Measurements from ENCODE around the gene GPR108.

DNA sequence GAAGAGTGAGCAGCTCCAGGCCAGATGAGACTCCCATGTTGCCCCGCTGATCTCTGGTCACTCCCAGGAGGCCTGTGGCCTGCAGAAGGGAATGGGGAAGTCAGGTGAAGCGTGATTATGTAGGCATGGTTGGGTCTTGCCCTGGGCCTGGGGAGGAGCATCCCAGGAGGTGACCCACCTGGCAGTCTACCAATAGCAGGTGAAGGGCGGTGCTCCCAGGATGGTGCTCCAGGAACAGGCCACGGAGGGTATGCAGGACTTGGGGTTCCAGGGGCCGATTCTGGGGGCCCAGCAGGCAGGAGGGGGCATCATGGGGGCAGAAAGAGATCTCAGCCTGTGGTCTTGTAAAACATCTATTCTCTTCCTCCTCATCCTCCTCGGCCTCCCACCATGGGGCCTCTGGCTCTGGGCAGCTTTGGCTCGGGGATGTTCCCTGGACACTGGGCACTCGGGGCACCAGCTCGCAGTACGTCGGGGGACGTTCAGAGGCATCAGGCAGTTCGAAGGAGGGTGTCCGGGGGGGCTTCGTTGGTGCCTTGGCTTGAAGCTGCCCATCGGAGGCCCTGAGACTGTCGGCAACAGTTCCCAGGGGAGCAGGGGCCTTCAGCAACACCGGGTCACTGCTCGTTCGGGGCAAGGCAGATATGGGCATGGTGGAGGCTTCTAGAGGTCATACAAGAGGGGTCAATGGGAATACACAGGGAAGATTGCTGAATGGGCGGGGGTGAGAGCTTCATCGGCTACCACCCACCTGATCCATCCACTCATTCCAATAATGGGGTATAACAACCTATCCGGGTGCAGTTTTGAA is 17.5 kb upstream of the GPR108 start:
- TF ChIP-seq, protein P1, sequence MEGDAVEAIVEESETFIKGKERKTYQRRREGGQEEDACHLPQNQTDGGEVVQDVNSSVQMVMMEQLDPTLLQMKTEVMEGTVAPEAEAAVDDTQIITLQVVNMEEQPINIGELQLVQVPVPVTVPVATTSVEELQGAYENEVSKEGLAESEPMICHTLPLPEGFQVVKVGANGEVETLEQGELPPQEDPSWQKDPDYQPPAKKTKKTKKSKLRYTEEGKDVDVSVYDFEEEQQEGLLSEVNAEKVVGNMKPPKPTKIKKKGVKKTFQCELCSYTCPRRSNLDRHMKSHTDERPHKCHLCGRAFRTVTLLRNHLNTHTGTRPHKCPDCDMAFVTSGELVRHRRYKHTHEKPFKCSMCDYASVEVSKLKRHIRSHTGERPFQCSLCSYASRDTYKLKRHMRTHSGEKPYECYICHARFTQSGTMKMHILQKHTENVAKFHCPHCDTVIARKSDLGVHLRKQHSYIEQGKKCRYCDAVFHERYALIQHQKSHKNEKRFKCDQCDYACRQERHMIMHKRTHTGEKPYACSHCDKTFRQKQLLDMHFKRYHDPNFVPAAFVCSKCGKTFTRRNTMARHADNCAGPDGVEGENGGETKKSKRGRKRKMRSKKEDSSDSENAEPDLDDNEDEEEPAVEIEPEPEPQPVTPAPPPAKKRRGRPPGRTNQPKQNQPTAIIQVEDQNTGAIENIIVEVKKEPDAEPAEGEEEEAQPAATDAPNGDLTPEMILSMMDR (IDR thresholded peaks at IDR 0.05; ENCODE audit: insufficient read depth, low read depth, low read length): no peak
- TF ChIP-seq EZH2 (IDR thresholded peaks at IDR 0.05; ENCODE audit: insufficient read depth, low read length): no peak

Measured in astrocyte (in vitro differentiated cells and primary cell).